ENCODE results near the gene PAEP. TPM values are rescaled to one million over a fixed set of nuclear protein-coding genes. Genes with fewer than 3 reads are reported as not detected.
"Not testable (repeated sequence)": the region's sequence is repeated elsewhere in the genome, so short reads cannot be mapped to it uniquely, and the experiment has no call there.

The PAEP gene
- total RNA-seq, 1 donor from 2014 or later, result 0.39 TPM

GRCh38 chr9:135526730-135527571, 34.6 kb upstream of the PAEP start:
- TF ChIP-seq, protein P1, sequence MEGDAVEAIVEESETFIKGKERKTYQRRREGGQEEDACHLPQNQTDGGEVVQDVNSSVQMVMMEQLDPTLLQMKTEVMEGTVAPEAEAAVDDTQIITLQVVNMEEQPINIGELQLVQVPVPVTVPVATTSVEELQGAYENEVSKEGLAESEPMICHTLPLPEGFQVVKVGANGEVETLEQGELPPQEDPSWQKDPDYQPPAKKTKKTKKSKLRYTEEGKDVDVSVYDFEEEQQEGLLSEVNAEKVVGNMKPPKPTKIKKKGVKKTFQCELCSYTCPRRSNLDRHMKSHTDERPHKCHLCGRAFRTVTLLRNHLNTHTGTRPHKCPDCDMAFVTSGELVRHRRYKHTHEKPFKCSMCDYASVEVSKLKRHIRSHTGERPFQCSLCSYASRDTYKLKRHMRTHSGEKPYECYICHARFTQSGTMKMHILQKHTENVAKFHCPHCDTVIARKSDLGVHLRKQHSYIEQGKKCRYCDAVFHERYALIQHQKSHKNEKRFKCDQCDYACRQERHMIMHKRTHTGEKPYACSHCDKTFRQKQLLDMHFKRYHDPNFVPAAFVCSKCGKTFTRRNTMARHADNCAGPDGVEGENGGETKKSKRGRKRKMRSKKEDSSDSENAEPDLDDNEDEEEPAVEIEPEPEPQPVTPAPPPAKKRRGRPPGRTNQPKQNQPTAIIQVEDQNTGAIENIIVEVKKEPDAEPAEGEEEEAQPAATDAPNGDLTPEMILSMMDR (IDR thresholded peaks at IDR 0.05; ENCODE audit: insufficient read depth, low read depth, low read length), result no peak
- TF ChIP-seq EZH2 (IDR thresholded peaks at IDR 0.05; ENCODE audit: insufficient read depth, low read length), result no peak
- H3K9me3 ChIP-seq (ENCODE audit: insufficient read depth, low read depth, low read length), result no peaks in the 10 kb centered on the region
- H3K27ac ChIP-seq (ENCODE audit: low read depth, low read length), result no peak overlapping the region
- Mint-ChIP-seq H3K27me3 (ENCODE audit: low read depth, unreplicated experiment) (no peaks in the 10 kb centered on the region), H3K36me3 (ENCODE audit: low read depth, unreplicated experiment) (peaks cover 2% of the 10 kb centered on the region), H3K9me3 (ENCODE audit: unreplicated experiment) (peaks cover 3% of the 10 kb centered on the region), H3K27ac (ENCODE audit: unreplicated experiment) (no peak overlapping the region), H3K4me3 (ENCODE audit: unreplicated experiment) (no peak overlapping the region), H3K4me1 (ENCODE audit: low read depth, unreplicated experiment) (peaks cover 7% of the 10 kb centered on the region)
- no peak overlapping the region for H2AFZ ChIP-seq (ENCODE audit: low read depth, low read length)
- no peaks in the 10 kb centered on the region for H4K20me1 ChIP-seq (ENCODE audit: insufficient read depth, low read length)
- H3K4me2 ChIP-seq (ENCODE audit: low read length), result no peak overlapping the region
- no peak overlapping the region for H3K4me3 ChIP-seq (ENCODE audit: insufficient read depth, low read depth, low read length)
- H3K27me3 ChIP-seq (ENCODE audit: insufficient read depth, low read length), result no peaks in the 10 kb centered on the region
- FAIRE-seq (no peak), DNase-seq (ENCODE audit: low read depth) (no peak)
- H3K79me2 ChIP-seq (ENCODE audit: insufficient read depth, low read length), result no peaks in the 10 kb centered on the region
- H3K9ac ChIP-seq (ENCODE audit: low read length), result no peak overlapping the region
- no peaks in the 10 kb centered on the region for H3K4me1 ChIP-seq (ENCODE audit: insufficient read depth, low read length)
- no peaks in the 10 kb centered on the region for H3K36me3 ChIP-seq (ENCODE audit: insufficient read depth, low read length)

DNA sequence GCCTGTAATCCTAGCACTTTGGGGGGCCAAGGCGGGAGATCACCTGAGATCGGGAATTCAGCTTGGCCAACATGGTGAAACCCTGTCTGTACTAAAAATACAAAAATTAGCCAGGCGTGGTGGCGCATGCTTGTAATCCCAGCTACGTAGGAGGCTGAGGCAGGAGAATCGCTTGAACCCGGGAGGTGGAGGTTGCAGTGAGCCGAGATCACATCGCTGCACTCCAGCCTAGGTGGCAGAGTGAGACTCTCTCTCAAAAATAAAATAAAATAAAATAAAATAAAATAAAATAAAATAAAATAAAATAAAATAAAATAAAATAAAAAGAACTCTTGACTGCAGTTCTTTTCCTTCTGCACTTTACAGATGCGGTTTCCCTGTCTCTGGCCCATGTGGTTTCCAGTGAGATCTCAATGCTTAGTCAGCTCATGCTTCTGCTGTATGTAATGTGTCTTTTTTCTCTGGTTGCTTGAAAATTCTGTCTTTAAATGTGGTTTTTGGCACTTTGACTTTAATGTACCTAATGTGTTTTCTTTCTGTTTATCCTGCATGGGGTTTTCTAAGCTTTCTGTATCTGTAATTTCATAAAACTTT, 32.6 kb upstream of the PAEP start:
- not testable (repeated sequence) for H3K4me3 Mint-ChIP-seq (ENCODE audit: unreplicated experiment); H3K4me1 Mint-ChIP-seq (ENCODE audit: low read depth, unreplicated experiment)

DNA sequence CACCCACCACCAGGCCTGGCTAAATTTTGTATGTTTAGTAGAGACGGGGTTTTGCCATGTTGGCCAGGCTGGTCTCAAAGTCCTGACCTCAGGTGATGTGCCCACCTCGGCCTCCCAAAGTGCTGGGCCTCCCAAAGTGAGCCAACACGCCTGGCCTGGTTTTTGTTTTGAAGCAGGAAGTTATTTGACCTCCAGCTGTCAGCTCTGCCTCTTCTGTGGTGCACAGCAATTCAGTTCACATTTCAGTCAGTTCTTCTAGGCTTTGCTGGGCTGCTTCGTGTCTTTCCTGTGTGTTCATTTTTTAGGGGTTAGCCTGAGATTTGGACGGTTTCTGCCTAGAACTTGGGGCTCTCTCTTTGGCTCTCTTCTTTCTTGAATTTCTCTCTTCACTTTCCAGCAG, 31.4 kb upstream of the PAEP start:
- Histone ChIP-seq H3K27me3 (ENCODE audit: insufficient read depth, low read length) (no peaks in the 10 kb centered on the region), H3K4me2 (ENCODE audit: low read length) (no peak overlapping the region), H3K9me3 (ENCODE audit: insufficient read depth, low read depth, low read length) (no peaks in the 10 kb centered on the region), H3K79me2 (ENCODE audit: insufficient read depth, low read length) (no peaks in the 10 kb centered on the region), H2AFZ (ENCODE audit: low read depth, low read length) (no peak overlapping the region), H3K4me1 (ENCODE audit: insufficient read depth, low read length) (no peaks in the 10 kb centered on the region), H3K27ac (ENCODE audit: low read depth, low read length) (no peak overlapping the region), H3K9ac (ENCODE audit: low read length) (no peak overlapping the region), H3K4me3 (ENCODE audit: insufficient read depth, low read depth, low read length) (no peak overlapping the region), H3K36me3 (ENCODE audit: insufficient read depth, low read length) (no peaks in the 10 kb centered on the region), H4K20me1 (ENCODE audit: insufficient read depth, low read length) (no peaks in the 10 kb centered on the region)
- Mint-ChIP-seq H3K4me3 (ENCODE audit: unreplicated experiment) (no peak overlapping the region), H3K4me1 (ENCODE audit: low read depth, unreplicated experiment) (peaks cover 13% of the 10 kb centered on the region), H3K27me3 (ENCODE audit: low read depth, unreplicated experiment) (peaks cover 2% of the 10 kb centered on the region), H3K36me3 (ENCODE audit: low read depth, unreplicated experiment) (peaks cover 2% of the 10 kb centered on the region), H3K9me3 (ENCODE audit: unreplicated experiment) (peaks cover 3% of the 10 kb centered on the region), H3K27ac (ENCODE audit: unreplicated experiment) (no peak overlapping the region)
- FAIRE-seq, result no peak
- TF ChIP-seq EZH2 (IDR thresholded peaks at IDR 0.05; ENCODE audit: insufficient read depth, low read length), result no peak
- TF ChIP-seq, protein P1 (IDR thresholded peaks at IDR 0.05; ENCODE audit: insufficient read depth, low read depth, low read length), result no peak
- DNase-seq (ENCODE audit: low read depth), result no peak

More for the DNA sequence above, 32.6 kb upstream of the PAEP start:
- not testable (repeated sequence) for H2AFZ ChIP-seq (ENCODE audit: low read depth, low read length); H3K27ac Mint-ChIP-seq (ENCODE audit: unreplicated experiment); H3K36me3 ChIP-seq (ENCODE audit: insufficient read depth, low read length); H3K4me3 ChIP-seq (ENCODE audit: insufficient read depth, low read depth, low read length); H4K20me1 ChIP-seq (ENCODE audit: insufficient read depth, low read length); H3K9me3 Mint-ChIP-seq (ENCODE audit: unreplicated experiment); H3K27ac ChIP-seq (ENCODE audit: low read depth, low read length); H3K9me3 ChIP-seq (ENCODE audit: insufficient read depth, low read depth, low read length); H3K79me2 ChIP-seq (ENCODE audit: insufficient read depth, low read length); H3K4me1 ChIP-seq (ENCODE audit: insufficient read depth, low read length); FAIRE-seq; H3K27me3 ChIP-seq (ENCODE audit: insufficient read depth, low read length); DNase-seq (ENCODE audit: low read depth); H3K4me2 ChIP-seq (ENCODE audit: low read length); H3K36me3 Mint-ChIP-seq (ENCODE audit: low read depth, unreplicated experiment); H3K27me3 Mint-ChIP-seq (ENCODE audit: low read depth, unreplicated experiment); H3K9ac ChIP-seq (ENCODE audit: low read length)

All from astrocyte (in vitro differentiated cells and primary cell).